Neural cell (in vitro differentiated cells): Measurements from ENCODE around the gene CCS. TPM values are rescaled to one million over a fixed set of nuclear protein-coding genes. Genes with fewer than 3 reads are reported as not detected.

ENCODE experiments used
- H2AFZ ChIP-seq: fragments of 200-600, 300-800 bp; sonication (generic), shearing (Covaris generic); 2 replicates; pipeline ENCODE4 v1.6.0; 2014; ENCODE audit warnings: low read depth, mild to moderate bottlenecking, antibody characterized with exemption, low read length, moderate library complexity
- H3F3A ChIP-seq: fragments of 200-600 bp; shearing (Covaris generic); 2 replicates; pipeline ENCODE4 v1.6.1; 2016; ENCODE audit warnings: mild to moderate bottlenecking, moderate library complexity, mixed read lengths, antibody characterized with exemption, low read length; ENCODE audit not compliant: insufficient read depth, poor library complexity, severe bottlenecking
- H3K27ac ChIP-seq: fragments of 200-600, 300-800 bp; sonication (generic), shearing (Covaris generic); 2 replicates; pipeline ENCODE4 v1.5.1; 2014; ENCODE audit warnings: mild to moderate bottlenecking, low read length, moderate library complexity
- H3K27me3 ChIP-seq: fragments of 300-800, 200-600 bp; sonication (generic), shearing (Covaris generic); 2 replicates; pipeline ENCODE4 v1.6.0; 2014; ENCODE audit warnings: mild to moderate bottlenecking, low read depth, low read length, moderate library complexity; ENCODE audit not compliant: insufficient read depth
- H3K36me3 ChIP-seq: fragments of 300-800, 200-600 bp; sonication (generic), shearing (Covaris generic); 2 replicates; pipeline ENCODE4 v1.5.1; 2014; ENCODE audit warnings: mild to moderate bottlenecking, antibody characterized with exemption, low read length, moderate library complexity; ENCODE audit not compliant: insufficient read depth
- H3K4me2 ChIP-seq: fragments of 300-800, 200-600 bp; sonication (generic), shearing (Covaris generic); 2 replicates; pipeline ENCODE4 v1.6.0; 2014; ENCODE audit warnings: mild to moderate bottlenecking, low read length
- H3K4me3 ChIP-seq: fragments of 300-800, 200-600 bp; sonication (generic), shearing (Covaris generic); 2 replicates; pipeline ENCODE4 v1.5.1; 2014; ENCODE audit warnings: mild to moderate bottlenecking, low read length, moderate library complexity
- H3K79me2 ChIP-seq: fragments of 200-600 bp; shearing (Covaris generic); replicated peaks from 2 replicates; pipeline ENCODE4 v1.6.0; 2014; ENCODE audit warnings: mild to moderate bottlenecking, low read length, moderate library complexity; ENCODE audit not compliant: insufficient read depth
- H3K9ac ChIP-seq: fragments of 300-800, 200-600 bp; sonication (generic), shearing (Covaris generic); 2 replicates; pipeline ENCODE4 v1.6.1; 2016; ENCODE audit warnings: mild to moderate bottlenecking, low read length, mixed read lengths
- H3K9me2 ChIP-seq: fragments of 200-600 bp; shearing (Covaris generic); 2 replicates; pipeline ENCODE4 v1.6.1; 2016; ENCODE audit warnings: mild to moderate bottlenecking, low read length, mixed read lengths; ENCODE audit not compliant: insufficient read depth
- H3K9me3 ChIP-seq: fragments of 200-600, 300-800 bp; sonication (generic), shearing (Covaris generic); 2 replicates; pipeline ENCODE4 v1.6.1; 2016; ENCODE audit warnings: mild to moderate bottlenecking, mixed run types, low read length, moderate library complexity, mixed read lengths
- H4K20me1 ChIP-seq: fragments of 200-600 bp; shearing (Covaris generic); 2 replicates; pipeline ENCODE4 v1.6.1; 2016; ENCODE audit warnings: mild to moderate bottlenecking, mixed run types; ENCODE audit not compliant: insufficient read depth
- CTCF ChIP-seq: fragments of 450-650 bp; IDR thresholded peaks from 2 replicates; pipeline ENCODE4 v1.5.1; 2014; ENCODE audit warnings: antibody characterized with exemption, mild to moderate bottlenecking, moderate library complexity; ENCODE audit not compliant: poor library complexity, severe bottlenecking
- EP300 ChIP-seq: fragments of 450-650 bp; conservative IDR thresholded peaks from 2 replicates; pipeline ENCODE4 v1.6.1; 2014; ENCODE audit warnings: antibody characterized with exemption, mild to moderate bottlenecking, moderate library complexity; ENCODE audit not compliant: poor library complexity, severe bottlenecking
- EZH2 ChIP-seq: fragments of 200-600, 300-800 bp; shearing (Covaris generic), sonication (generic); IDR thresholded peaks from 2 replicates; pipeline ENCODE4 v1.6.1; 2014; ENCODE audit warnings: antibody characterized with exemption, low read length, borderline replicate concordance, mild to moderate bottlenecking; ENCODE audit not compliant: insufficient read depth, poor library complexity, severe bottlenecking
- MXI1 ChIP-seq: fragments of 450-650 bp; conservative IDR thresholded peaks from 2 replicates; pipeline ENCODE4 v1.6.1; 2014; ENCODE audit warnings: antibody characterized with exemption, mild to moderate bottlenecking; ENCODE audit not compliant: poor library complexity, severe bottlenecking
- POLR2AphosphoS5 ChIP-seq: IDR thresholded peaks from 2 replicates; pipeline ENCODE4 v1.6.1; 2012
- REST ChIP-seq: IDR thresholded peaks from 2 replicates; pipeline ENCODE4 v1.6.1; 2012; ENCODE audit warnings: borderline replicate concordance
- SMC3 ChIP-seq: fragments of 450-650 bp; conservative IDR thresholded peaks from 2 replicates; pipeline ENCODE4 v1.6.1; 2014; ENCODE audit warnings: antibody characterized with exemption, mild to moderate bottlenecking, moderate library complexity; ENCODE audit not compliant: poor library complexity
- TAF1 ChIP-seq: IDR thresholded peaks from 2 replicates; pipeline ENCODE4 v1.6.1; 2012; ENCODE audit warnings: low read depth
- polyA plus RNA-seq: library from polyadenylated mRNA; depleted of rRNA; stranded (reverse); fragments of >200 nt; gene quantifications from 2 replicates; pipeline ENCODE4 v1.2.3, GENCODE V29; 2014

CCS gene
- polyA plus RNA-seq, 1 donor from 2014 or later, result 40.8 TPM

- Histone ChIP-seq H4K20me1 (no peaks in the 10 kb centered on the region), H3K4me2 (no peak overlapping the region), H3K27me3 (no peaks in the 10 kb centered on the region), H3K9me3 (peaks cover 18% of the 10 kb centered on the region), H3K27ac (no peak overlapping the region), H3K9ac (no peak overlapping the region), H3K4me3 (no peak overlapping the region), H3K79me2 (no peaks in the 10 kb centered on the region), H3F3A (no peaks in the 10 kb centered on the region), H2AFZ (no peak overlapping the region), H3K36me3 (no peaks in the 10 kb centered on the region), H3K9me2 (no peaks in the 10 kb centered on the region)
- TF ChIP-seq SMC3 (no peak), CTCF (no peak), REST (no peak), TAF1 (no peak), EZH2 (no peak), POLR2AphosphoS5 (no peak), MXI1 (no peak)
Observed at GRCh38 chr11:66591175-66591574, 1.8 kb upstream of the CCS start.

GRCh38 chr11:66593303-66593635 lies 284 bp downstream of the CCS start:
- peak overlapping the region; percentile 70 for H3K4me3 ChIP-seq
- H3K9me3 ChIP-seq, result peaks cover 18% of the 10 kb centered on the region
- peak overlapping the region; percentile 66 for H3K27ac ChIP-seq
- H3K9me2 ChIP-seq, result no peaks in the 10 kb centered on the region
- H3K36me3 ChIP-seq, result no peaks in the 10 kb centered on the region
- H2AFZ ChIP-seq, result peak overlapping the region; percentile 94
- H3F3A ChIP-seq, result no peaks in the 10 kb centered on the region
- H3K79me2 ChIP-seq, result no peaks in the 10 kb centered on the region
- H3K27me3 ChIP-seq, result no peaks in the 10 kb centered on the region
- no peaks in the 10 kb centered on the region for H4K20me1 ChIP-seq
- H3K4me2 ChIP-seq, result peak overlapping the region; percentile 39
- H3K9ac ChIP-seq, result peak overlapping the region; percentile 56
- TF ChIP-seq EZH2 (no peak), TAF1 (no peak), REST (no peak), EP300 (no peak)
